Testis (tissue), 3 donors: ENCODE measurements around the gene PLPPR1. TPM values are rescaled to one million over a fixed set of nuclear protein-coding genes. Genes with fewer than 3 reads are reported as not detected.

Source experiments
- DNase-seq: peaks from one replicate; pipeline ENCODE4 v3.0.0-alpha.2; 2019
- H3K27ac ChIP-seq, 2 donors: fragments of 200-600 bp; sonication (generic); one replicate each; pipeline ENCODE4 v1.5.1; 2019
- H3K27me3 ChIP-seq: fragments of 200-600 bp; sonication (generic); one replicate; pipeline ENCODE4 v1.5.1; 2019
- H3K36me3 ChIP-seq: fragments of 200-600 bp; sonication (generic); one replicate; pipeline ENCODE4 v1.5.1; 2017; ENCODE audit warnings: low read depth; ENCODE audit errors: missing control alignments
- H3K4me1 ChIP-seq: fragments of 200-600 bp; sonication (generic); one replicate; pipeline ENCODE4 v1.5.1; 2019
- H3K4me3 ChIP-seq, 2 donors: fragments of 200-600 bp; sonication (generic); one replicate each; pipeline ENCODE4 v1.5.1; 2017 to 2019
- H3K9me3 ChIP-seq: fragments of 200-600 bp; sonication (generic); one replicate; pipeline ENCODE4 v1.5.1; 2017
- CTCF ChIP-seq, 3 experiments: fragments of 450-650 bp in 2 of 3; fragments of 200-600 bp in 1 of 3; sonication (generic) in 1 of 3; IDR thresholded peaks; one replicate each; pipeline ENCODE4 v1.5.1; 2016 to 2019; ENCODE audit warnings: antibody characterized with exemption in 3 of 3, mild to moderate bottlenecking in 2 of 3, moderate library complexity in 1 of 3
- POLR2A ChIP-seq: fragments of 450-650 bp; IDR thresholded peaks from one replicate; pipeline ENCODE4 v1.6.1; 2017; ENCODE audit warnings: antibody characterized with exemption, mild to moderate bottlenecking, moderate library complexity
- WGBS, 2 donors: methylation state at CpG; one replicate each; pipeline ENCODE4 v1.1.5; 2018; 5-methylcytosine and 5-hydroxymethylcytosine counted together
- intact Hi-C: fragments of 100-400 bp; cut with DNase I; formaldehyde crosslinking; loops from one replicate; pipeline ENCODE4 v1.15.1; 2023; ENCODE audit warnings: low total_unique reads
- polyA plus RNA-seq: library from polyadenylated mRNA; stranded (reverse); fragments of 350-450 nt; fragmentation: Illumina TruSeq; extraction: RNeasy Lipid Tissue Mini Kit (QIAGEN cat#74804); gene quantifications from one replicate; pipeline ENCODE4 v1.2.3, GENCODE V29; 2014; ENCODE audit warnings: low read depth, low replicate concordance; ENCODE audit not compliant: insufficient read depth
- total RNA-seq, 2 donors: library from RNA; depleted of rRNA; stranded (reverse); fragments of >200 nt; gene quantifications; one replicate each; pipeline ENCODE4 v1.2.3, GENCODE V29; 2016

The PLPPR1 gene
- total and polyA plus RNA-seq, 3 donors from 2014 or later: 1.2 to 2.9 (median 2.5) TPM

- no peaks in the 10 kb centered on the region for H3K9me3 ChIP-seq
- H3K4me3 ChIP-seq: no peak overlapping the region
- H3K4me1 ChIP-seq: no peaks in the 10 kb centered on the region
- no peaks in the 10 kb centered on the region for H3K36me3 ChIP-seq
- H3K27ac ChIP-seq: no peak overlapping the region
- intact Hi-C loops: no loop called here
- no peaks in the 10 kb centered on the region for H3K27me3 ChIP-seq
- 31 to 40% methylated on average over 2 of the region's 2 CpGs for WGBS, 2 donors
- TF ChIP-seq CTCF (IDR thresholded peaks at IDR 0.05): no peak
- TF ChIP-seq POLR2A: no peak
- DNase-seq: no peak
Observed at GRCh38 chr9:101201630-101202029, 173.1 kb downstream of the PLPPR1 start.

GRCh38 chr9:101209670-101210069 is 181.1 kb downstream of the PLPPR1 start:
- intact Hi-C loops: no loop called here
- no peak overlapping the region for H3K27ac ChIP-seq
- H3K9me3 ChIP-seq: no peaks in the 10 kb centered on the region
- H3K27me3 ChIP-seq: no peaks in the 10 kb centered on the region
- TF ChIP-seq CTCF (IDR thresholded peaks at IDR 0.05): no peak
- no peaks in the 10 kb centered on the region for H3K4me1 ChIP-seq
- no peak for DNase-seq
- 87 to 89% methylated on average over 4 of the region's 4 CpGs for WGBS, 2 donors
- H3K36me3 ChIP-seq: no peaks in the 10 kb centered on the region
- no peak overlapping the region for H3K4me3 ChIP-seq

GRCh38 chr9:101212661-101213060 is 184.1 kb downstream of the PLPPR1 start:
- no peaks in the 10 kb centered on the region for H3K27me3 ChIP-seq
- H3K9me3 ChIP-seq: no peaks in the 10 kb centered on the region
- intact Hi-C loops: no loop called here
- no peaks in the 10 kb centered on the region for H3K36me3 ChIP-seq
- no peak for DNase-seq
- no peaks in the 10 kb centered on the region for H3K4me1 ChIP-seq
- TF ChIP-seq POLR2A (no peak), CTCF (IDR thresholded peaks at IDR 0.05) (no peak)
- 70 to 80% methylated on average over 2 of the region's 2 CpGs for WGBS, 2 donors
- no peak overlapping the region for H3K27ac ChIP-seq
- H3K4me3 ChIP-seq: no peak overlapping the region

- TF ChIP-seq CTCF (IDR thresholded peaks at IDR 0.05) (no peak), POLR2A (no peak)
- Histone ChIP-seq H3K27ac (no peak overlapping the region), H3K36me3 (no peaks in the 10 kb centered on the region), H3K4me3 (no peak overlapping the region), H3K4me1 (no peaks in the 10 kb centered on the region), H3K9me3 (no peaks in the 10 kb centered on the region), H3K27me3 (no peaks in the 10 kb centered on the region)
- intact Hi-C loops: no loop called here
- 81 to 83% methylated on average over 7 of the region's 7 CpGs for WGBS, 2 donors
- no peak for DNase-seq
Observed at GRCh38 chr9:101219030-101219429, 190.5 kb downstream of the PLPPR1 start.

- no peak for DNase-seq
- H3K36me3 ChIP-seq: no peaks in the 10 kb centered on the region
- H3K4me3 ChIP-seq: no peak overlapping the region
- H3K27ac ChIP-seq: no peak overlapping the region
- H3K27me3 ChIP-seq: no peaks in the 10 kb centered on the region
- intact Hi-C loops: no loop called here
- H3K9me3 ChIP-seq: no peaks in the 10 kb centered on the region
- no peaks in the 10 kb centered on the region for H3K4me1 ChIP-seq
- no peak for TF ChIP-seq CTCF (IDR thresholded peaks at IDR 0.05)
- TF ChIP-seq POLR2A: no peak
Observed at GRCh38 chr9:101220341-101220740, 191.8 kb downstream of the PLPPR1 start.
